ENCODE data around the gene MAPK12. TPM values are rescaled to one million over a fixed set of nuclear protein-coding genes. Genes with fewer than 3 reads are reported as not detected.

The MAPK12 gene
- total and polyA plus RNA-seq, 2 of the 4 experiments (the other 2 are of a cell fraction): 41.0 to 56.3 TPM

DNA sequence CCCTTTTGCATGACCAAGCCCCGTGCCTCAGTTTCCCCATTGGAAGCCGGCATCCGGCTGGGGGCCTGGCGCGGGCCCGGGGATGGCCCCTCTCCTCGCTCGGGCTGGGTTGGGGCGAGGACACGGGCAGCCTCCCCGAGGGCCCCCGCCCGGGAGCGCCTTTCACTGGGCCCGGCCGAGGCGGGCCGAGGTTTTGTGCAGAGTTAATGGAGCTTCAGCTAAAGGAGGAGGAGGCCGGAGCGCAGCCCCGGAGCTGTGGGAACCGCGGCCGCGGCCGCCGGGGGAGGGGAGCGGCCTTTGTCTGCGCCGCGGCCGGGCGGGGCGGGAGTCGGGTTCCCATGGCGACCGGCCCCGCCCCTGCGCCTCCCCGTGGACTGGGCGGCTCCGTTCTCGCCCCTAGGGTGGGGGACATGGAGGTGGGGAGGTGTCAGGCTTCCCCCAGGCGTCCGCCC is 10.1 kb upstream of the MAPK12 start (continued):
- TF ChIP-seq, protein P1, sequence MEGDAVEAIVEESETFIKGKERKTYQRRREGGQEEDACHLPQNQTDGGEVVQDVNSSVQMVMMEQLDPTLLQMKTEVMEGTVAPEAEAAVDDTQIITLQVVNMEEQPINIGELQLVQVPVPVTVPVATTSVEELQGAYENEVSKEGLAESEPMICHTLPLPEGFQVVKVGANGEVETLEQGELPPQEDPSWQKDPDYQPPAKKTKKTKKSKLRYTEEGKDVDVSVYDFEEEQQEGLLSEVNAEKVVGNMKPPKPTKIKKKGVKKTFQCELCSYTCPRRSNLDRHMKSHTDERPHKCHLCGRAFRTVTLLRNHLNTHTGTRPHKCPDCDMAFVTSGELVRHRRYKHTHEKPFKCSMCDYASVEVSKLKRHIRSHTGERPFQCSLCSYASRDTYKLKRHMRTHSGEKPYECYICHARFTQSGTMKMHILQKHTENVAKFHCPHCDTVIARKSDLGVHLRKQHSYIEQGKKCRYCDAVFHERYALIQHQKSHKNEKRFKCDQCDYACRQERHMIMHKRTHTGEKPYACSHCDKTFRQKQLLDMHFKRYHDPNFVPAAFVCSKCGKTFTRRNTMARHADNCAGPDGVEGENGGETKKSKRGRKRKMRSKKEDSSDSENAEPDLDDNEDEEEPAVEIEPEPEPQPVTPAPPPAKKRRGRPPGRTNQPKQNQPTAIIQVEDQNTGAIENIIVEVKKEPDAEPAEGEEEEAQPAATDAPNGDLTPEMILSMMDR (conservative IDR thresholded peaks at IDR 0.05; ENCODE audit: low read depth, low read length): peak; percentile 45

DNA sequence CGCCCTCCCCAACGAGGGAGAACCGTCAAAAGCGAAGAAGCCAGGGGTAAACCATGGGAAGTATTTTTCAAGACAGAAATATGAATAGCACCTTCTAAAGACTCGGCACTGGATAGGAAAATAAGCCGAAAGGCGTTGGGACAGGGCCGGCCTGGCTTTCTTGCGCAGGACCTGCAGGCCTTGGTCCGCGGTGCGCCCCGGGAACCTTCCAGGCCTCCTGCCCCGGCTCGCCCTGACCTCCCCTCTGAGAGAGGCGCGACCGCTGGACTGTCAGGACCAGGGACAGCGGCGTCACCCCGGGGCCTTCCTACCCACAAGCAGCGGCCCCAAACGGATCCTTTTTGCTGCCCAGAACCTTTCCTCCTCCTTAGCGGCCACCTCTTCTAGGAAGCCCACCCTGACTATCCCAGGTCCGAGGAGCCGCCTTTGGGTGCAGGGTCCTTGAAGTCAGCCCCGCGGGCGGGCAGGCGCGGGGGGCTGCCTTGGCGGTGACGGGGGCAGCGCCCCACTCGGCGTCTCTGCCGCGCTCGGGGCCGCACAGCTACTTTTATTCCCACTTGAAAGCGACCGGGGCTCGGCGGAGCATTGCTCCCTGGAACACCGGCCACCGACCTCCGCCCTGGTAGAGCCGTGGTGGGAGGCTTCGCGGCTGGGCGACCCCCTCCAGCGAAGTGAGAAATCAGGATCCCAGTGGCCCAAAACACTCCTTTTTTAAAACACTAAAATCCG is 9.3 kb upstream of the MAPK12 start:
- H3K9ac ChIP-seq (ENCODE audit: low read depth, low read length): peak overlapping the region; percentile 72
- POLR2A ChIA-PET (ENCODE audit: unreplicated experiment): interaction anchor here (0.6 kb wide), 1 partner anchor 351 kb away, joined by 4 read pairs; no protein-coding TSS in a partner anchor
- H4K20me1 ChIP-seq (ENCODE audit: insufficient read depth, low read length): peaks cover 40% of the 10 kb centered on the region
- no peak overlapping the region for H2BK20ac ChIP-seq (ENCODE audit: low read depth, low read length)
- H3K4me1 ChIP-seq (ENCODE audit: control insufficient read depth, insufficient read depth, low read length): peaks cover 13% of the 10 kb centered on the region
- H3K18ac ChIP-seq (ENCODE audit: low read depth, low read length): no peak overlapping the region
- H3K56ac ChIP-seq (ENCODE audit: extremely low read depth, insufficient read depth, low read length): no peak overlapping the region
- no peaks in the 10 kb centered on the region for H3K9me3 ChIP-seq (ENCODE audit: control insufficient read depth, insufficient read depth, low read length)
- H4K5ac ChIP-seq (ENCODE audit: low read depth, low read length): no peak overlapping the region
- no TSS peak for BruUV-seq (replicated peaks)
- no peak overlapping the region for H2AK9ac ChIP-seq (replicated peaks; ENCODE audit: low read depth, low read length, poor library complexity)
- DNase-seq: peak; percentile 61
- no peak overlapping the region for H3K27ac ChIP-seq (ENCODE audit: insufficient read depth, low read length)
- H2AFZ ChIP-seq (replicated peaks; ENCODE audit: low read length, poor library complexity): peak overlapping the region; percentile 89
- no peak overlapping the region for H3K23ac ChIP-seq (ENCODE audit: low read depth, low read length)
- in situ Hi-C loops (cut with MboI; ENCODE audit: low sequenced_read_pairs): loop anchor here (10.0 kb wide), 1 partner anchor 54 kb away; the partner anchor contains the start of gene DENND6B
- peak overlapping the region; percentile 37 for H3K4me3 ChIP-seq (ENCODE audit: insufficient read depth, low read depth, low read length)
- TF ChIP-seq, protein P1 (conservative IDR thresholded peaks at IDR 0.05; ENCODE audit: low read depth, low read length): no peak
- TF ChIP-seq MXI1 (IDR thresholded peaks at IDR 0.05; ENCODE audit: borderline replicate concordance, low read depth, low read length): peak; percentile 71; the same call in 1 of the 2 replicates
- H3K36me3 ChIP-seq (ENCODE audit: control insufficient read depth, insufficient read depth, low read length): peaks cover 18% of the 10 kb centered on the region
- CTCF ChIA-PET: no interaction called here
- no peak overlapping the region for H2BK5ac ChIP-seq (ENCODE audit: low read depth, low read length, poor library complexity, severe bottlenecking)
- H3K79me1 ChIP-seq (ENCODE audit: low read depth in 1 of 2, low read length in 2 of 2): peaks cover 0 to 14% of the 10 kb centered on the region in 2 experiments; a peak in 1 of 4 replicates
- peak; percentile 42 for ATAC-seq (ENCODE audit: low read depth)
- H3K4me2 ChIP-seq (ENCODE audit: low read depth, low read length): peak overlapping the region; percentile 96
- H2BK120ac ChIP-seq (ENCODE audit: low read depth, low read length): no peak overlapping the region
- H3K27me3 ChIP-seq (ENCODE audit: control insufficient read depth, insufficient read depth, low read length): no peaks in the 10 kb centered on the region
- no peak overlapping the region for H2AK5ac ChIP-seq (ENCODE audit: low read depth, low read length)
- H2BK15ac ChIP-seq (ENCODE audit: low read depth, low read length): no peak overlapping the region
- no peak overlapping the region for H3K14ac ChIP-seq (replicated peaks; ENCODE audit: low read depth, low read length)
- H3K9me1 ChIP-seq (ENCODE audit: insufficient read depth, low read length): no peaks in the 10 kb centered on the region
- WGBS, 2 experiments (ENCODE audit: extremely low coverage in 2 of 2, insufficient read length in 1 of 2): 2% methylated on average over 29 of the region's 53 CpGs; no CpG with 5 or more reads in 1 of the 2 experiments
- H4K91ac ChIP-seq (ENCODE audit: insufficient read depth, low read depth, low read length): no peak overlapping the region
- dilution Hi-C loops (cut with HindIII; ENCODE audit: low sequenced_read_pairs, unreplicated experiment): no loop called here
- H4K8ac ChIP-seq (ENCODE audit: low read depth in 2 of 2, low read length in 2 of 2): no peak overlapping the region
- intact Hi-C loops (cut with micrococcal nuclease): loop anchor here (2.0 to 5.0 kb wide), 2 partner anchors 36 to 56 kb away; partner anchors contain the start of genes DENND6B and PLXNB2
- H3K4ac ChIP-seq (ENCODE audit: low read depth, low read length): peak overlapping the region; percentile 0; the same call in 1 of the 2 replicates
